Upper lobe of left lung (tissue), 6 donors: Measurements from ENCODE around the gene MAB21L2. TPM values are rescaled to one million over a fixed set of nuclear protein-coding genes. Genes with fewer than 3 reads are reported as not detected.

Experiments used
- ATAC-seq, 2 donors: fragments of 200-7000 bp; cut with Tn5 transposase; one replicate each; pipeline ENCODE4 v1.9.1; 2022; ENCODE audit warnings: mild to moderate bottlenecking in 2 of 2, moderate library complexity in 2 of 2; ENCODE audit not compliant: low FRiP score in 2 of 2
- DNase-seq, 2 donors: peaks; one replicate each; pipeline ENCODE4 v3.0.0-alpha.2; 2019 to 2020
- H3K27ac ChIP-seq, 4 donors: fragments of 200-600 bp; sonication (generic); one replicate each; pipeline ENCODE4 v1.5.1; 2016 to 2019
- H3K27me3 ChIP-seq, 4 donors: fragments of 200-600 bp; sonication (generic); one replicate each; pipeline ENCODE4 v1.5.1; 2017 to 2019
- H3K36me3 ChIP-seq, 4 donors: fragments of 200-600 bp; sonication (generic); one replicate each; pipeline ENCODE4 v1.5.1; 2016 to 2019
- H3K4me1 ChIP-seq, 4 donors: fragments of 200-600 bp; sonication (generic); one replicate each; pipeline ENCODE4 v1.5.1; 2018 to 2019
- H3K4me3 ChIP-seq, 4 donors: fragments of 200-600 bp; sonication (generic); one replicate each; pipeline ENCODE4 v1.5.1; 2017 to 2019; ENCODE audit warnings: mild to moderate bottlenecking in 2 of 4, moderate library complexity in 1 of 4
- H3K9me3 ChIP-seq, 4 donors: fragments of 200-600 bp; sonication (generic); one replicate each; pipeline ENCODE4 v1.5.1; 2018 to 2019
- EP300 ChIP-seq, 4 donors: sonication (generic); formaldehyde crosslinking; IDR thresholded peaks; one replicate each; pipeline ENCODE4 v1.5.1; 2017; ENCODE audit warnings: antibody characterized with exemption in 4 of 4, control low read depth in 2 of 4
- POLR2A ChIP-seq, 4 donors: fragments of 450-650 bp; IDR thresholded peaks; one replicate each; pipeline ENCODE4 v1.5.1; 2016 to 2017; ENCODE audit warnings: antibody characterized with exemption in 4 of 4, mild to moderate bottlenecking in 2 of 4
- POLR2AphosphoS5 ChIP-seq, 2 donors: sonication (generic); formaldehyde crosslinking; IDR thresholded peaks; one replicate each; pipeline ENCODE4 v1.5.1; 2017; ENCODE audit warnings: antibody characterized with exemption in 2 of 2
- WGBS, 2 donors: methylation state at CpG; one replicate each; pipeline ENCODE4 v1.1.5; 2017 to 2018; 5-methylcytosine and 5-hydroxymethylcytosine counted together
- total RNA-seq, 6 donors: library from RNA; depleted of rRNA in 4 of 6; stranded (reverse); fragments of >200 nt in 4 of 6; gene quantifications; one replicate each; pipeline versions ENCODE4 v1.1.0 to v1.2.1, GENCODE V29; 2016 to 2021
- TF ChIP-seq, protein P1 (sequence below), 6 experiments: fragments of 450-650 bp in 4 of 6; fragments of 200-600 bp in 2 of 6; sonication (generic) in 2 of 6; IDR thresholded peaks; one replicate each; pipeline ENCODE4 v1.5.1; 2016 to 2019; ENCODE audit warnings: antibody characterized with exemption in 6 of 6
- donor health status: DM: no; HTN: no; CAD: no; lungs with moderate emphysema.
- donor health status: DM: no; HTN: yes; CAD: no; lungs with severe emphysema.

The MAB21L2 gene
- total RNA-seq, 6 donors from 2014 or later, result not detected

DNA sequence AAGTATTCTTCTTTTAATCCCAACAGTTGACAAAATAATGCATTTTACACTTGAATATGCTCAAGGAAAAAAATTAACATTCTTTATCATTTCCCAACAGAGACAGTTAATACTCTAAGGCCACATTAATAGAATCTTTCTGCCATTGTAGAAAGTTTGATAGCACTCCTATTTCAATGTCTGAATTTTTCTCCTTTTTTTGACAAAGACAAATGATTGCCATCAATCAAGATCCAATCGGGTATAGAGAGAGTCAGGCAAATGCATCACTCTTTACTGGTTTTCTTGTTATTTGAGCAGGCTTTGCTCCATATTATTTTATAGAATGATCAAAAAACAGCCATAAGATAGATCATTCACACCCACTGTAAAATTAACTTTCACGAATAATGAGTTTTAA lies 46.1 kb downstream of the MAB21L2 start:
- H3K4me3 ChIP-seq, result no peak overlapping the region
- DNase-seq (no peak), ATAC-seq (no peak)
- H3K36me3 ChIP-seq, result no peaks in the 10 kb centered on the region
- TF ChIP-seq POLR2A (IDR thresholded peaks at IDR 0.05), result no peak
- TF ChIP-seq POLR2AphosphoS5 (IDR thresholded peaks at IDR 0.05), result no peak
- TF ChIP-seq, protein P1, sequence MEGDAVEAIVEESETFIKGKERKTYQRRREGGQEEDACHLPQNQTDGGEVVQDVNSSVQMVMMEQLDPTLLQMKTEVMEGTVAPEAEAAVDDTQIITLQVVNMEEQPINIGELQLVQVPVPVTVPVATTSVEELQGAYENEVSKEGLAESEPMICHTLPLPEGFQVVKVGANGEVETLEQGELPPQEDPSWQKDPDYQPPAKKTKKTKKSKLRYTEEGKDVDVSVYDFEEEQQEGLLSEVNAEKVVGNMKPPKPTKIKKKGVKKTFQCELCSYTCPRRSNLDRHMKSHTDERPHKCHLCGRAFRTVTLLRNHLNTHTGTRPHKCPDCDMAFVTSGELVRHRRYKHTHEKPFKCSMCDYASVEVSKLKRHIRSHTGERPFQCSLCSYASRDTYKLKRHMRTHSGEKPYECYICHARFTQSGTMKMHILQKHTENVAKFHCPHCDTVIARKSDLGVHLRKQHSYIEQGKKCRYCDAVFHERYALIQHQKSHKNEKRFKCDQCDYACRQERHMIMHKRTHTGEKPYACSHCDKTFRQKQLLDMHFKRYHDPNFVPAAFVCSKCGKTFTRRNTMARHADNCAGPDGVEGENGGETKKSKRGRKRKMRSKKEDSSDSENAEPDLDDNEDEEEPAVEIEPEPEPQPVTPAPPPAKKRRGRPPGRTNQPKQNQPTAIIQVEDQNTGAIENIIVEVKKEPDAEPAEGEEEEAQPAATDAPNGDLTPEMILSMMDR (IDR thresholded peaks at IDR 0.05), result no peak
- TF ChIP-seq EP300 (IDR thresholded peaks at IDR 0.05), result no peak
- H3K27ac ChIP-seq, result no peak overlapping the region
- 91 to 94% methylated on average over 2 of the region's 2 CpGs for WGBS, 2 donors
- no peaks in the 10 kb centered on the region for H3K4me1 ChIP-seq
- no peaks in the 10 kb centered on the region for H3K27me3 ChIP-seq
- peaks cover 0 to 2% (median 0%) of the 10 kb centered on the region in 4 donors for H3K9me3 ChIP-seq

- Histone ChIP-seq H3K27me3 (no peaks in the 10 kb centered on the region), H3K36me3 (no peaks in the 10 kb centered on the region), H3K4me1 (no peaks in the 10 kb centered on the region), H3K27ac (no peak overlapping the region), H3K9me3 (peaks cover 0 to 6% (median 0%) of the 10 kb centered on the region in 4 donors), H3K4me3 (no peak overlapping the region)
- ATAC-seq (no peak), DNase-seq (no peak)
- TF ChIP-seq, protein P1 (IDR thresholded peaks at IDR 0.05), result no peak
- no peak for TF ChIP-seq EP300 (IDR thresholded peaks at IDR 0.05)
- no peak for TF ChIP-seq POLR2A (IDR thresholded peaks at IDR 0.05)
- no peak for TF ChIP-seq POLR2AphosphoS5 (IDR thresholded peaks at IDR 0.05)
Measured at GRCh38 chr4:150632639-150633038, 50.7 kb downstream of the MAB21L2 start.
